Measurements from ENCODE around the gene MAGI1.
"Not testable (repeated sequence)": the region's sequence is repeated elsewhere in the genome, so short reads cannot be mapped to it uniquely, and the experiment has no call there.

The MAGI1 gene

DNA sequence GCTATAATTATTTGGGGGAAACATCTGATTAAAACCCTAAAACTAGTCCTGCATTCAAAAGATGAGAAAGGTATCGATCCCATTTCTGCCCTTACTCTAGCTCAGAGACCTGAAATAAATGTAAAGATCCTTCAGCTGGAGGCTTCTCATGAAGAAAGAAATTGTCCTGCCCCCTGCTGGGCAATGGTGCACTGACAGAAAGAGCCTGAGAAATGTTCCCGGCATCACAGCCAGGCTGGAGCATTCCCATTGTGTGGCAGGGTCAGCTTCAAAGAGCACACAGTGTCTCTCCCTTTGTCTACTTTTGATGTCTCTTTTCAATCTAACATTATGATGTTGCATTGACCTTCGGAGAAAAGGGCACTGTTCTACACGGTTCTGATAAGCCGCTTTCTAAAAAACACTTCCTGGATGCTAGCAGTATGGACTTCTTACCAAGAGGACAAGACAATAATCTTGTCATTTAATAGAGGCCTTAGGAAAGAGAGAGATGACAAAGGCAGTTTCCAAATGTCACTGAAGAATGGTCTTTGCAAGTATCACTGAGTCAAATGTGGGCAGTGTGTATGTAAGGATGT is 287.5 kb downstream of the MAGI1 start:
- H3K4me3 ChIP-seq (ENCODE audit: low read depth, low read length) = no peak overlapping the region
- DNase-seq (ENCODE audit: low read depth) = no peak

DNA sequence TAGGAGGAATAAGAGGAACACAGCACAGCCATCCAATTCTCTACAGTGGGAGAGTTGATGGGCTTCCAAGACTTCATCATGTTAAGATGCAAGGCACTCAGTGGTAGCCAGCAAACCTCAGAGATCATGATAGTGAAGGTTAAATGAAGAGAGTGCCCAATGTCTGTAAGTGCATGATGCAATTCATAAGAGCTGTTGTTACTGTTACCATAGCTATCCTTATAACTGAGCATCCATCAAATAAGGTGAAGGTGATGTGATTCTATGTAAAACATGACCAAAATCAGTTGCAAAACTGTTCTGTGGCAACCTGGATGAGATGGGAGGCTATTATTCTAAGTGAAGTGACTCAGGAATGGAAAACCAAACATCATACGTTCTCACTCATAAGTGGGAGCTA is 289.7 kb downstream of the MAGI1 start:
- H3K4me3 ChIP-seq (ENCODE audit: low read depth, low read length) = no peak overlapping the region
- DNase-seq (ENCODE audit: low read depth) = no peak

GRCh38 chr3:65748326-65748725 is 290.4 kb downstream of the MAGI1 start:
- DNase-seq (ENCODE audit: low read depth) = no peak
- no peak overlapping the region for H3K4me3 ChIP-seq (ENCODE audit: low read depth, low read length)

DNA sequence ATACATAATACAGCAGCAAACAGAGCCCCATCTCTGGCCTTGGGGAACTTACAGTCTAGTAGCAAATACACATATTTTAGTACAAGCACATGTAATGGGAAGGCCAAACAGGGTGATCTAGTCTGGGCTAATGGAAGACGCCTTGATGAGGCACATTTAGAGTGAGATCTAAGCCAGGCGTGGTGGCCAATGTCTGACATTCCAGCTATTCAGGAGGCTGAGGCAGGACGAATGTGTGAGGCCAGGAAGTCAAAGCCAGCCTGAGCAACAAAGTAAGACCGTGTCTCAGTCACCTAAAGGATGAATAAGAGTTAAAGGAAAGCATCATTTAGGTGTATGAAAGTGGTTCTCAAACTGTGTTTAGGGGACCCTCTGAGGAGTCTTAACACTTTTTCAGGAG is 291.9 kb downstream of the MAGI1 start:
- H3K4me3 ChIP-seq (ENCODE audit: low read depth, low read length) = no peak overlapping the region
- DNase-seq (ENCODE audit: low read depth) = no peak

DNA sequence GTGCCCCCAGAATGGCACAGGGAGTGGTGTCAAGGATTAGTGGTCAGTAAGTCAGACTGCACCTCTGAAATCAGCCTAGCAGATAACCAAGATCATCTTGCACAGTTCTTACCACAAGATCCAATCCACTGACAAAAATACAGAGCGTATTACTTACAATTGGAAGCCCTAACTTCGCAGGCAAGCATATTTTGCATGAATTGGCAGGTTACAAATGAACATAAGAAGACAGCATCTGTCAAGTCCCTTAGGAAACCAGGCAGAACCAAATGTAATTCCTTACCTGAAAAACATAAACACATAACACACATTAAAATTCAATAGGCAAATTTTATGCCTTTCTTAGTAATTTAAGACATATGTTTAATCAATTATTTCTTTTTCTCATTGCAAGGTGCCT is 293.4 kb downstream of the MAGI1 start:
- no peak overlapping the region for H3K4me3 ChIP-seq (ENCODE audit: low read depth, low read length)
- no peak for DNase-seq (ENCODE audit: low read depth)

DNA sequence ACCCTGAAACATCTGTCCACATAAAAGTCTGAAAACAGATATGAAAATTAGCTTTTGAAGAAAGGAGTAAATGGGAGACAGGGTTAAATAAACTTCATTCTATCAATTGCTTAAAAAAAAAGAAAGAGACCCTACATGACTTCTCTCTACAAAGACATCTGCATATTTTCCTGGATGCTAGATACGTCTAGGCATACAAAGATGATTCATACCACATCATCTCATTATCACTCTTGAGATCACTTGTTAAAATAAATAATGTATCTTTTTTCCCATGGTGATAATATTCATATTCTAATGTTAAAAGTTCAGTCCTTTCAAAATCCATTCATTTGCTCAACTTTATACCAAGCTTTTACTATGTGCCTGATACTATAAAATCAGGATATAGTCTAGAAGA is 295.8 kb downstream of the MAGI1 start:
- H3K4me3 ChIP-seq (ENCODE audit: low read depth, low read length) = no peak overlapping the region
- DNase-seq (ENCODE audit: low read depth) = no peak

DNA sequence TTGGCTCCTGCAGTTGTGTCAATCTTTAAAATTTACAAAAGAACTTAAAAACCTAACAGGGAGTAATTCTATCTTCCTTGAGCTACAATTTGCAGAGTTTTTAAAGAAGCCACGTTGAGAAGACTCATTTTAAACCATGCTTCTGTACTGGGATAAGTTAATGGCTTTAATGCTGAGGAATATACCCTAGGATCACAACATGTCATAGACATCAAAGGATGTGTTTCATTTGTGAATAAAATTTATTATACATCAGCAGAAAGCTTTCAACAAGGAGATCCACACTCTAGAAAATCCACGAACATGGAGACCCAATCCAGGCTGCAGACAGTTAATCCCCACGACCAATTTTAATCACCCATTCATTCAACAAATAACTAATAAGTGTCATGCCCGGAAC is 297.2 kb downstream of the MAGI1 start:
- no peak for DNase-seq (ENCODE audit: low read depth)
- H3K4me3 ChIP-seq (ENCODE audit: low read depth, low read length) = no peak overlapping the region

- no peak for DNase-seq (ENCODE audit: low read depth)
These were observed 298.7 kb downstream of the MAGI1 start for GRCh38 chr3:65739901-65740541.

DNA sequence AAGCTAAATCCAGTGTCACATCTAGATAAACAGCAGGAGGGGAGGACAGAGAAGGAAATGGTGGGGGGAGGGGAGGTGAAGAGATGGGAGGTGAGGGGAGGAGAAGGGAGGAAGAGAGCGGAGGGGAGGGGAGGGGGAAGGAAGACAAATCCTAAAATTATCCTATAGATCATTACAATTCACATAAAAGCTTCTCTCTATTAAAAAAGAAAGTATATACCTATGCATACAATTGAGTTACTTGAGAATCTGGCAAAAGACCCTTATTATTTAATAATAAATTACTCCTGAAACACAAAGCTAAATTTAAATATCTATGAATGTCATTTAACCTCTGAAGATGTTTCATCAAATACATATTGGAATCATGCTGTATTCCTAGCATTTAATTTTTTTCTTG is 303.9 kb downstream of the MAGI1 start:
- no peak overlapping the region for H3K4me3 ChIP-seq (ENCODE audit: low read depth, low read length)
- no peak for DNase-seq (ENCODE audit: low read depth)

More at GRCh38 chr3:65739901-65740541, 298.7 kb downstream of the MAGI1 start:
- H3K4me3 ChIP-seq (ENCODE audit: low read depth, low read length) = no peak overlapping the region

GRCh38 chr3:65734382-65734781 is 304.3 kb downstream of the MAGI1 start:
- DNase-seq (ENCODE audit: low read depth) = no peak
- no peak overlapping the region for H3K4me3 ChIP-seq (ENCODE audit: low read depth, low read length)

- no peak overlapping the region for H3K4me3 ChIP-seq (ENCODE audit: low read depth, low read length)
- no peak for DNase-seq (ENCODE audit: low read depth)
These were observed 305.3 kb downstream of the MAGI1 start for GRCh38 chr3:65733459-65733858.

GRCh38 chr3:65732051-65732935 is 306.4 kb downstream of the MAGI1 start:
- no peak overlapping the region for H3K4me3 ChIP-seq (ENCODE audit: low read depth, low read length)
- DNase-seq (ENCODE audit: low read depth) = no peak

GRCh38 chr3:65730449-65730848 is 308.3 kb downstream of the MAGI1 start:
- H3K4me3 ChIP-seq (ENCODE audit: low read depth, low read length) = no peak overlapping the region
- no peak for DNase-seq (ENCODE audit: low read depth)

- no peak for DNase-seq (ENCODE audit: low read depth)
- no peak overlapping the region for H3K4me3 ChIP-seq (ENCODE audit: low read depth, low read length)
These were observed 308.7 kb downstream of the MAGI1 start for GRCh38 chr3:65729973-65730372.

- H3K4me3 ChIP-seq (ENCODE audit: low read depth, low read length) = no peak overlapping the region
These were observed 309.2 kb downstream of the MAGI1 start for GRCh38 chr3:65729555-65729954.

GRCh38 chr3:65728138-65728537 is 310.6 kb downstream of the MAGI1 start:
- no peak for DNase-seq (ENCODE audit: low read depth)
- H3K4me3 ChIP-seq (ENCODE audit: low read depth, low read length) = no peak overlapping the region

More at GRCh38 chr3:65729555-65729954, 309.2 kb downstream of the MAGI1 start:
- DNase-seq (ENCODE audit: low read depth) = peak; percentile 90

DNA sequence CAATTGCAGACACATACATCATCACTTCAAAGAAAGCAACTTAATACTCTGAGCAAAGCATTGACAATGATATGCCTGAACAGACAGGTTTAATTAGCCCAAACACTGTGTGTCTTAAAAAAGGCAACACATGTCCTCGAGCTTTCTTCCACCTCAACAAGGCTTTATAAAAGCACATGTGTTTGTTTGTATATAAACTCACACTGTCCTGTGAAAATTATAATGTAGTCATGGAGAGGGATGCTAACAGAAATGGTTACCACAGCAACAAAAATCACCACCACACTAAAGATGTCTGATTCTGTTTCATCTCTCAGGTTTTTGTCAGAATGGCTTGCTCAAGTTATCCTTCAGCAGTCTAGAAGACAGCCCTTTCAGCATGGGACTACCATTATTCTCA is 314.7 kb downstream of the MAGI1 start:
- no peak overlapping the region for H3K4me3 ChIP-seq (ENCODE audit: low read depth, low read length)
- DNase-seq (ENCODE audit: low read depth) = no peak

- no peak for DNase-seq (ENCODE audit: low read depth)
- H3K4me3 ChIP-seq (ENCODE audit: low read depth, low read length) = no peak overlapping the region
These were observed 315.7 kb downstream of the MAGI1 start for GRCh38 chr3:65723011-65723410.

DNA sequence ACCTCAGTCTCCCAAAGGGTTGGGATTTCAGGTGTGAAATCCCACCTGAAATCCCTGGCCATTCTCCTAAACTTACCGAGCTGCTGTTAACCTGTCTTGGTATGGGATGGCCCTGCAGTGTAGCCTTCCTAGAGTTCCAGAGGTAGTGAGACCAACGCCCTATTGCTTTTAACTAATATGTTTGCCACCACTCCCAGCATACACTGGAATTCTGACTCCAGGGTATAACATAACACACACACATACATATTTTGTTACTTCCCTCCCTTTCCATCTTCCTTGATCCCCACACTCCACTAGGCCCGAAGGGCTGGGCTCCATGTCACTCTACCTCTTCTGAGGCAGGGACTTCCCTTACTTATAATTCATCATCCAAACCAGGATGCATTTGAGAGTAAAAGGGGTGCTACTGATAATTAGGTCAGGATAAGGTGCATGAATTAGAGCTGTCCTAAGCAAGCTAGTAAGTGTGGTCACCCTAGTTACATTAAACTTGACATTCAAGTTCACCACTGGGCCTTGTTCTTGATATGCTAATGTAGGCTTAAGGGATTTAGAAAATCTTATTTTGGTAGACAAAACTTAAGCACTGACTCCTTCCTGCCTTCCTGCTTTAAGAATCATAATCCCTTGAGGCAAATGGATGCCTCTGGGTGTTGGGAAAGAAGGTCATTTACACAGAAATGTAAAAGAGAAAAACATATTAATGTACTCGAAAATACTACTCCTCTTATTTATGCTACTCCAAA is 317.6 kb downstream of the MAGI1 start:
- DNase-seq (ENCODE audit: low read depth) = no peak

GRCh38 chr3:65719639-65720038 is 319.1 kb downstream of the MAGI1 start:
- DNase-seq (ENCODE audit: low read depth) = peak; percentile 5
- not testable (repeated sequence) for H3K4me3 ChIP-seq (ENCODE audit: low read depth, low read length)

More for the DNA sequence above, 317.6 kb downstream of the MAGI1 start:
- H3K4me3 ChIP-seq (ENCODE audit: low read depth, low read length) = no peak overlapping the region
